Measurements from ENCODE around the gene ANKRD7.

ANKRD7 gene

GRCh38 chr7:118183786-118184564, 40.5 kb upstream of the ANKRD7 start, which contains the start of gene LSM8 (continued):
- TF ChIP-seq ZFP3 (tag by site-specific recombination; IDR thresholded peaks at IDR 0.05; ENCODE audit: low read depth) (no peak), ZNF521 (tag by site-specific recombination; IDR thresholded peaks at IDR 0.05) (no peak), IKZF3 (tag by site-specific recombination; IDR thresholded peaks at IDR 0.05) (no peak), ZFHX2 (tag by site-specific recombination; conservative IDR thresholded peaks at IDR 0.05) (peak; percentile 71), KLF7 (tag by site-specific recombination; IDR thresholded peaks at IDR 0.05; ENCODE audit: borderline replicate concordance) (no peak), KLF17 (tag by site-specific recombination; IDR thresholded peaks at IDR 0.05) (peak; percentile 36; the same call in 1 of the 2 replicates), ZNF830 (tag by site-specific recombination; IDR thresholded peaks at IDR 0.05; ENCODE audit: low read depth) (no peak), RBAK (tag by site-specific recombination; IDR thresholded peaks at IDR 0.05) (no peak), MYNN (tag by site-specific recombination; IDR thresholded peaks at IDR 0.05; ENCODE audit: borderline replicate concordance) (no peak), SP7 (tag by site-specific recombination; IDR thresholded peaks at IDR 0.05) (peak; percentile 77), TCF7L2 (IDR thresholded peaks at IDR 0.05; ENCODE audit: borderline replicate concordance, low read depth, low read length) (no peak), ZNF362 (tag by site-specific recombination; IDR thresholded peaks at IDR 0.05) (no peak; the same call in 1 of the 2 replicates), ZNF148 (tag by site-specific recombination; IDR thresholded peaks at IDR 0.05; ENCODE audit: borderline replicate concordance) (no peak), ZSCAN4 (tag by site-specific recombination; IDR thresholded peaks at IDR 0.05) (no peak), TRIM28 (IDR thresholded peaks at IDR 0.05; ENCODE audit: borderline replicate concordance, low read length) (no peak), ZNF791 (tag by site-specific recombination; IDR thresholded peaks at IDR 0.05) (no peak), ZNF354C (tag by site-specific recombination; IDR thresholded peaks at IDR 0.05; ENCODE audit: borderline replicate concordance, low read depth) (no peak), ZNF560 (tag by site-specific recombination; IDR thresholded peaks at IDR 0.05; ENCODE audit: borderline replicate concordance) (no peak), ZNF175 (tag by site-specific recombination; IDR thresholded peaks at IDR 0.05) (no peak), ZNF518A (tag by site-specific recombination; conservative IDR thresholded peaks at IDR 0.05; ENCODE audit: low read depth) (peak; percentile 82), SALL2 (tag by site-specific recombination; IDR thresholded peaks at IDR 0.05; ENCODE audit: borderline replicate concordance) (no peak), ZNF624 (tag by site-specific recombination; IDR thresholded peaks at IDR 0.05) (no peak), ZNF274 (IDR thresholded peaks at IDR 0.05; ENCODE audit: low read length) (no peak), ZNF274 (tag by site-specific recombination; IDR thresholded peaks at IDR 0.05; ENCODE audit: borderline replicate concordance) (no peak), ZBTB17 (tag by site-specific recombination; IDR thresholded peaks at IDR 0.05) (peak; percentile 94), ZNF404 (tag by site-specific recombination; IDR thresholded peaks at IDR 0.05) (no peak)
